CD4-positive, alpha-beta memory T cell (primary cell): Measurements from ENCODE around the gene SNTB2. TPM values are rescaled to one million over a fixed set of nuclear protein-coding genes. Genes with fewer than 3 reads are reported as not detected.

Source experiments
- CTCF ChIA-PET: fragments of 350-600 bp; sonication (Branson Sonifier 250); formaldehyde crosslinking; loops from one replicate; lab custom pipeline; 2021; ENCODE audit warnings: inconsistent platforms; ENCODE audit not compliant: partially characterized antibody; lab: Charles Lee
- POLR2A ChIA-PET: fragments of 350-600 bp; sonication (Branson Sonifier 250); formaldehyde crosslinking; loops from one replicate; lab custom pipeline; 2021; ENCODE audit not compliant: partially characterized antibody; lab: Charles Lee
- DNase-seq, 5 donors: peaks; one replicate each; pipeline versions ENCODE4 v3.0.0 to v3.0.0-alpha.2; 2020 to 2022; ENCODE audit warnings: mixed read lengths in 1 of 5
- H3K27ac ChIP-seq: one replicate; pipeline ENCODE4 v1.7.0; 2013; ENCODE audit warnings: low read depth, low read length
- H3K27me3 ChIP-seq: 2 replicates; pipeline ENCODE4 v1.7.0; 2013; ENCODE audit warnings: mild to moderate bottlenecking, low read length, moderate library complexity; ENCODE audit not compliant: insufficient read depth
- H3K36me3 ChIP-seq: 2 replicates; pipeline ENCODE4 v1.7.0; 2013; ENCODE audit warnings: mild to moderate bottlenecking, low read length, moderate library complexity; ENCODE audit not compliant: insufficient read depth
- H3K4me1 ChIP-seq: 2 replicates; pipeline ENCODE4 v1.7.0; 2013; ENCODE audit warnings: mild to moderate bottlenecking, low read length, moderate library complexity; ENCODE audit not compliant: insufficient read depth
- H3K4me3 ChIP-seq, 2 donors: one replicate each; pipeline ENCODE4 v1.7.0; 2013; ENCODE audit warnings: low read length in 2 of 2, mild to moderate bottlenecking in 1 of 2
- H3K9me3 ChIP-seq, 2 donors: one replicate each; pipeline ENCODE4 v1.7.0; 2013; ENCODE audit warnings: low read length in 2 of 2, control low read depth in 1 of 2; ENCODE audit not compliant: control insufficient read depth in 1 of 2
- H3K27ac Mint-ChIP-seq, 7 donors: one replicate each; pipeline ENCODE4 v1.8.0; 2020 to 2021; ENCODE audit warnings: mixed read lengths in 7 of 7, mild to moderate bottlenecking in 6 of 7, inconsistent platforms in 3 of 7, moderate library complexity in 3 of 7
- H3K27me3 Mint-ChIP-seq, 2 donors: one replicate each; pipeline ENCODE4 v1.8.0; 2020 to 2021; ENCODE audit warnings: mixed read lengths in 2 of 2
- H3K36me3 Mint-ChIP-seq, 2 donors: one replicate each; pipeline ENCODE4 v1.8.0; 2020 to 2021; ENCODE audit warnings: mixed read lengths in 2 of 2, inconsistent platforms in 1 of 2, mild to moderate bottlenecking in 1 of 2
- H3K4me1 Mint-ChIP-seq, 4 donors: one replicate each; pipeline ENCODE4 v1.8.0; 2020 to 2021; ENCODE audit warnings: mixed read lengths in 4 of 4, mild to moderate bottlenecking in 1 of 4
- H3K4me3 Mint-ChIP-seq, 8 donors: one replicate each; pipeline ENCODE4 v1.8.0; 2020 to 2021; ENCODE audit warnings: mixed read lengths in 8 of 8, mild to moderate bottlenecking in 7 of 8, moderate library complexity in 6 of 8, inconsistent platforms in 3 of 8
- H3K9me3 Mint-ChIP-seq, 8 donors: one replicate each; pipeline ENCODE4 v1.8.0; 2020 to 2021; ENCODE audit warnings: mixed read lengths in 8 of 8, mild to moderate bottlenecking in 5 of 8, inconsistent platforms in 3 of 8, moderate library complexity in 1 of 8
- intact Hi-C: fragments of 100-400 bp; cut with micrococcal nuclease; formaldehyde crosslinking; loops from one replicate; pipeline ENCODE4 v1.15.1; 2023
- polyA plus RNA-seq, 2 donors: library from polyadenylated mRNA; unstranded; fragments of 300-500 nt; fragmentation: Illumina TruSeq; gene quantifications; one replicate each; pipeline ENCODE4 v1.2.3, GENCODE V29; 2021
- total RNA-seq, 2 experiments: library from RNA; stranded (reverse); gene quantifications; one replicate each; pipeline ENCODE4 v1.2.3, GENCODE V29; 2021

Gene SNTB2
- total and polyA plus RNA-seq, 4 experiments from 2014 or later = 4.5 to 21.2 (median 17.3) TPM

GRCh38 chr16:69190046-69190588, 3.2 kb downstream of the SNTB2 start:
- peaks cover 8 to 11% of the 10 kb centered on the region in 2 donors for H3K36me3 Mint-ChIP-seq

GRCh38 chr16:69190598-69190997, 3.6 kb downstream of the SNTB2 start:
- Mint-ChIP-seq H3K4me1 (peaks cover 34 to 70% (median 54%) of the 10 kb centered on the region in 4 donors), H3K36me3 (peaks cover 8 to 11% of the 10 kb centered on the region in 2 donors), H3K27ac (peak overlapping the region in 2 of 7 donors; percentile 62 to 67), H3K9me3 (no peaks in the 10 kb centered on the region), H3K27me3 (peaks cover 0 to 2% of the 10 kb centered on the region in 2 donors), H3K4me3 (peak overlapping the region in 7 of 8 donors; percentile 4 to 74 (median 52))
- H3K27me3 ChIP-seq = no peaks in the 10 kb centered on the region
- CTCF ChIA-PET = no interaction called here
- peaks cover 51% of the 10 kb centered on the region for H3K4me1 ChIP-seq
- POLR2A ChIA-PET = interaction anchor here (0.6 kb wide), 1 partner anchor 122 kb away, joined by 3 read pairs; no protein-coding TSS in a partner anchor
- DNase-seq = peak in 1 of 5 donors; percentile 3
- H3K9me3 ChIP-seq = no peaks in the 10 kb centered on the region
- no peak overlapping the region for H3K4me3 ChIP-seq
- intact Hi-C loops = no loop called here
- H3K27ac ChIP-seq = no peak overlapping the region
- H3K36me3 ChIP-seq = no peaks in the 10 kb centered on the region

More at GRCh38 chr16:69190046-69190588, 3.2 kb downstream of the SNTB2 start:
- POLR2A ChIA-PET = no interaction called here
- DNase-seq = no peak
- Histone ChIP-seq H3K36me3 (no peaks in the 10 kb centered on the region), H3K4me1 (peaks cover 56% of the 10 kb centered on the region), H3K27me3 (no peaks in the 10 kb centered on the region), H3K9me3 (no peaks in the 10 kb centered on the region), H3K27ac (no peak overlapping the region), H3K4me3 (no peak overlapping the region)
- intact Hi-C loops = no loop called here
- no peaks in the 10 kb centered on the region for H3K9me3 Mint-ChIP-seq
- peaks cover 0 to 2% of the 10 kb centered on the region in 2 donors for H3K27me3 Mint-ChIP-seq
- H3K4me3 Mint-ChIP-seq = peak overlapping the region in 5 of 8 donors; percentile 4 to 74 (median 52)
- H3K4me1 Mint-ChIP-seq = peaks cover 34 to 73% (median 56%) of the 10 kb centered on the region in 4 donors
- H3K27ac Mint-ChIP-seq = peak overlapping the region in 1 of 7 donors; percentile 23
- CTCF ChIA-PET = no interaction called here

GRCh38 chr16:69191136-69191535, 4.2 kb downstream of the SNTB2 start:
- peaks cover 46% of the 10 kb centered on the region for H3K4me1 ChIP-seq
- Mint-ChIP-seq H3K4me1 (peaks cover 34 to 67% (median 52%) of the 10 kb centered on the region in 4 donors), H3K36me3 (peaks cover 8 to 11% of the 10 kb centered on the region in 2 donors), H3K27ac (peak overlapping the region in 3 of 7 donors; percentile 62 to 67 (median 66)), H3K4me3 (peak overlapping the region in 5 of 8 donors; percentile 21 to 74 (median 52)), H3K9me3 (no peaks in the 10 kb centered on the region), H3K27me3 (peaks cover 0 to 2% of the 10 kb centered on the region in 2 donors)
- H3K9me3 ChIP-seq = no peaks in the 10 kb centered on the region
- ChIA-PET CTCF (no interaction called here), POLR2A (interaction anchor here (0.6 kb wide), 1 partner anchor 121 kb away, joined by 3 read pairs; no protein-coding TSS in a partner anchor)
- H3K27me3 ChIP-seq = no peaks in the 10 kb centered on the region
- no peak for DNase-seq
- H3K36me3 ChIP-seq = no peaks in the 10 kb centered on the region
- no peak overlapping the region for H3K27ac ChIP-seq
- H3K4me3 ChIP-seq = no peak overlapping the region
- intact Hi-C loops = no loop called here

GRCh38 chr16:69193855-69194254, 6.9 kb downstream of the SNTB2 start:
- H3K4me3 Mint-ChIP-seq = no peak overlapping the region

GRCh38 chr16:69194488-69194887, 7.5 kb downstream of the SNTB2 start:
- H3K27me3 ChIP-seq = no peaks in the 10 kb centered on the region
- H3K27ac Mint-ChIP-seq = peak overlapping the region in 1 of 7 donors; percentile 15
- H3K4me3 ChIP-seq = no peak overlapping the region
- peaks cover 0 to 8% of the 10 kb centered on the region in 2 donors for H3K36me3 Mint-ChIP-seq
- intact Hi-C loops = no loop called here
- no peaks in the 10 kb centered on the region for H3K36me3 ChIP-seq
- peaks cover 25% of the 10 kb centered on the region for H3K4me1 ChIP-seq
- peaks cover 27 to 52% (median 42%) of the 10 kb centered on the region in 4 donors for H3K4me1 Mint-ChIP-seq
- ChIA-PET POLR2A (interaction anchor here (1.7 kb wide), 1 partner anchor 17 kb away, joined by 3 read pairs; no protein-coding TSS in a partner anchor), CTCF (no interaction called here)
- H3K27ac ChIP-seq = no peak overlapping the region
- no peak for DNase-seq
- H3K27me3 Mint-ChIP-seq = no peaks in the 10 kb centered on the region
- no peaks in the 10 kb centered on the region for H3K9me3 ChIP-seq
- no peak overlapping the region for H3K4me3 Mint-ChIP-seq
- H3K9me3 Mint-ChIP-seq = no peaks in the 10 kb centered on the region

More at GRCh38 chr16:69193855-69194254, 6.9 kb downstream of the SNTB2 start:
- Mint-ChIP-seq H3K27ac (no peak overlapping the region), H3K9me3 (no peaks in the 10 kb centered on the region), H3K27me3 (no peaks in the 10 kb centered on the region), H3K36me3 (peaks cover 0 to 8% of the 10 kb centered on the region in 2 donors), H3K4me1 (peaks cover 30 to 58% (median 47%) of the 10 kb centered on the region in 4 donors)
- Histone ChIP-seq H3K4me1 (peaks cover 31% of the 10 kb centered on the region), H3K4me3 (no peak overlapping the region), H3K9me3 (no peaks in the 10 kb centered on the region), H3K27me3 (no peaks in the 10 kb centered on the region), H3K27ac (no peak overlapping the region), H3K36me3 (no peaks in the 10 kb centered on the region)
- no peak for DNase-seq
- ChIA-PET POLR2A (interaction anchor here (1.7 kb wide), 1 partner anchor 18 kb away, joined by 3 read pairs; no protein-coding TSS in a partner anchor), CTCF (no interaction called here)
- intact Hi-C loops = no loop called here

- peaks cover 24 to 42% (median 35%) of the 10 kb centered on the region in 4 donors for H3K4me1 Mint-ChIP-seq
- Histone ChIP-seq H3K27me3 (no peaks in the 10 kb centered on the region), H3K27ac (no peak overlapping the region), H3K36me3 (no peaks in the 10 kb centered on the region), H3K9me3 (no peaks in the 10 kb centered on the region), H3K4me3 (no peak overlapping the region), H3K4me1 (peaks cover 15% of the 10 kb centered on the region)
- intact Hi-C loops = no loop called here
- no peak overlapping the region for H3K27ac Mint-ChIP-seq
- no peaks in the 10 kb centered on the region for H3K27me3 Mint-ChIP-seq
- H3K36me3 Mint-ChIP-seq = peaks cover 0 to 10% of the 10 kb centered on the region in 2 donors
- no peaks in the 10 kb centered on the region for H3K9me3 Mint-ChIP-seq
- DNase-seq = no peak
- H3K4me3 Mint-ChIP-seq = no peak overlapping the region
- CTCF ChIA-PET = interaction anchor here (0.6 kb wide), 1 partner anchor 1392 kb away, joined by 3 read pairs; no protein-coding TSS in a partner anchor
- POLR2A ChIA-PET = interaction anchor here (1.7 kb wide), 1 partner anchor 16 kb away, joined by 3 read pairs; no protein-coding TSS in a partner anchor
Measured at GRCh38 chr16:69195369-69196029, 8.5 kb downstream of the SNTB2 start.

- POLR2A ChIA-PET = no interaction called here
- intact Hi-C loops = no loop called here
- H3K27ac Mint-ChIP-seq = no peak overlapping the region
- Histone ChIP-seq H3K36me3 (no peaks in the 10 kb centered on the region), H3K27ac (no peak overlapping the region), H3K4me3 (no peak overlapping the region), H3K27me3 (no peaks in the 10 kb centered on the region), H3K4me1 (peaks cover 8% of the 10 kb centered on the region), H3K9me3 (no peaks in the 10 kb centered on the region)
- H3K9me3 Mint-ChIP-seq = no peaks in the 10 kb centered on the region
- no peak for DNase-seq
- H3K4me3 Mint-ChIP-seq = no peak overlapping the region
- peaks cover 23 to 37% (median 25%) of the 10 kb centered on the region in 4 donors for H3K4me1 Mint-ChIP-seq
- CTCF ChIA-PET = no interaction called here
- no peaks in the 10 kb centered on the region for H3K27me3 Mint-ChIP-seq
- H3K36me3 Mint-ChIP-seq = peaks cover 0 to 5% of the 10 kb centered on the region in 2 donors
Measured at GRCh38 chr16:69197573-69197972, 10.6 kb downstream of the SNTB2 start.
